SK-N-SH (cell line): ENCODE measurements around the gene APBA3. TPM values are rescaled to one million over a fixed set of nuclear protein-coding genes. Genes with fewer than 3 reads are reported as not detected.

ENCODE experiments used
- CTCF ChIA-PET: fragments of 300-600, 350-600 bp; formaldehyde crosslinking; extraction: SDS; loops from one replicate; lab custom pipeline; 2021; lab: Yijun Ruan, JAX
- POLR2A ChIA-PET: fragments of 350-600 bp; sonication (Branson Sonifier 250); formaldehyde crosslinking; extraction: SDS; loops from one replicate; lab custom pipeline; 2020; ENCODE audit warnings: antibody characterized with exemption, inconsistent platforms; lab: Yijun Ruan, JAX
- DNase-seq: peaks from one replicate; pipeline ENCODE4 v3.0.0; 2012
- H2AFZ ChIP-seq: fragments of 200-600 bp; sonication (generic); 2 replicates; pipeline ENCODE4 v1.8.1; 2016; ENCODE audit warnings: antibody characterized with exemption, mild to moderate bottlenecking, low read depth
- H3F3A ChIP-seq: fragments of 200-600 bp; sonication (generic); replicated peaks from 2 replicates; pipeline ENCODE3; 2016; ENCODE audit warnings: antibody characterized with exemption, mild to moderate bottlenecking; ENCODE audit not compliant: insufficient read depth
- H3K27ac ChIP-seq, 2 experiments: fragments of 200-500 bp in 1 of 2; fragments of 200-600 bp in 1 of 2; sonication (Bioruptor generic) in 1 of 2; sonication (generic), shearing (Covaris generic) in 1 of 2; 2 replicates each; pipeline versions ENCODE4 v1.5.1 to v1.6.1; 2014 to 2016; ENCODE audit warnings: low read depth in 2 of 2, inconsistent platforms in 1 of 2, low read length in 1 of 2, mild to moderate bottlenecking in 1 of 2, mixed read lengths in 1 of 2
- H3K27me3 ChIP-seq: fragments of 200-600 bp; sonication (generic), shearing (Covaris generic); 2 replicates; pipeline ENCODE4 v1.6.1; 2016; ENCODE audit warnings: mixed run types; ENCODE audit not compliant: insufficient read depth
- H3K36me3 ChIP-seq, 2 experiments: fragments of 200-500 bp in 1 of 2; fragments of 200-600 bp in 1 of 2; sonication (Bioruptor generic) in 1 of 2; sonication (generic) in 1 of 2; replicated peaks in 1 of 2; 2 replicates each; pipeline versions ENCODE3 to v1.5.1; 2014 to 2016; ENCODE audit warnings: low read length in 1 of 2, mild to moderate bottlenecking in 1 of 2; ENCODE audit not compliant: insufficient read depth in 2 of 2, control insufficient read depth in 1 of 2
- H3K4me1 ChIP-seq, 2 experiments: fragments of 200-500 bp in 1 of 2; fragments of 200-600 bp in 1 of 2; sonication (Bioruptor generic) in 1 of 2; sonication (generic), shearing (Covaris generic) in 1 of 2; 2 replicates each; pipeline versions ENCODE4 v1.5.1 to v1.6.1; 2014 to 2016; ENCODE audit warnings: low read depth in 1 of 2, low read length in 1 of 2, mixed run types in 1 of 2; ENCODE audit not compliant: insufficient read depth in 2 of 2, control insufficient read depth in 1 of 2
- H3K4me2 ChIP-seq: fragments of 200-600 bp; sonication (generic), shearing (Covaris generic); 2 replicates; pipeline ENCODE4 v1.6.1; 2017; ENCODE audit warnings: mixed run types
- H3K4me3 ChIP-seq, 2 experiments: fragments of 200-500 bp in 1 of 2; fragments of 200-600 bp in 1 of 2; sonication (Bioruptor generic) in 1 of 2; sonication (generic), shearing (Covaris generic) in 1 of 2; 2 replicates each; pipeline versions ENCODE4 v1.5.1 to v1.8.1; 2014 to 2016; ENCODE audit warnings: low read depth in 2 of 2, inconsistent platforms in 1 of 2, low read length in 1 of 2, mild to moderate bottlenecking in 1 of 2, mixed read lengths in 1 of 2, moderate library complexity in 1 of 2
- H3K79me2 ChIP-seq: fragments of 200-600 bp; sonication (generic); 2 replicates; pipeline ENCODE4 v1.8.1; 2017; ENCODE audit warnings: mild to moderate bottlenecking; ENCODE audit not compliant: insufficient read depth
- H3K9ac ChIP-seq: fragments of 200-600 bp; sonication (generic); 2 replicates; pipeline ENCODE4 v1.6.1; 2017; ENCODE audit warnings: mixed run types
- H3K9me2 ChIP-seq: fragments of 200-600 bp; sonication (generic); 2 replicates; pipeline ENCODE4 v1.6.1; 2017; ENCODE audit warnings: mixed run types
- H3K9me3 ChIP-seq: fragments of 200-600 bp; sonication (generic); 2 replicates; pipeline ENCODE4 v1.6.1; 2017; ENCODE audit warnings: mixed run types, mild to moderate bottlenecking, moderate library complexity
- H4K20me1 ChIP-seq: fragments of 200-600 bp; sonication (generic); 2 replicates; pipeline ENCODE4 v1.6.1; 2017; ENCODE audit warnings: mild to moderate bottlenecking, mixed run types; ENCODE audit not compliant: insufficient read depth
- CHD2 ChIP-seq: fragments of 150-350 bp; IDR thresholded peaks from 2 replicates; pipeline ENCODE4 v1.6.1; 2018; ENCODE audit warnings: low read length; ENCODE audit not compliant: partially characterized antibody
- ELF1 ChIP-seq: IDR thresholded peaks from 2 replicates; pipeline ENCODE4 v1.4.0; 2012
- EP300 ChIP-seq, 2 experiments: IDR thresholded peaks; 2 replicates each; pipeline versions ENCODE4 v1.4.0 to v1.6.1; 2012; ENCODE audit warnings: borderline replicate concordance in 1 of 2, low read depth in 1 of 2, low read length in 1 of 2
- FOSL2 ChIP-seq: IDR thresholded peaks from 2 replicates; pipeline ENCODE4 v1.4.0; 2012; ENCODE audit warnings: low read depth, mild to moderate bottlenecking, moderate library complexity, borderline replicate concordance
- FOXM1 ChIP-seq: IDR thresholded peaks from 2 replicates; pipeline ENCODE4 v1.4.0; 2012; ENCODE audit warnings: low read depth, mild to moderate bottlenecking
- GABPA ChIP-seq: IDR thresholded peaks from 2 replicates; pipeline ENCODE4 v1.4.0; 2012; ENCODE audit warnings: low read depth, mild to moderate bottlenecking
- GATA2 ChIP-seq: sonication (generic); formaldehyde crosslinking; IDR thresholded peaks from 2 replicates; pipeline ENCODE4 v1.5.0; 2020; ENCODE audit warnings: mild to moderate bottlenecking, missing genetic modification reagents
- MAX ChIP-seq: IDR thresholded peaks from 2 replicates; pipeline ENCODE4 v1.4.0; 2012; ENCODE audit warnings: low read depth
- MEF2A ChIP-seq: IDR thresholded peaks from 2 replicates; pipeline ENCODE4 v1.4.0; 2012; ENCODE audit warnings: low read depth, borderline replicate concordance
- NFIC ChIP-seq: IDR thresholded peaks from 2 replicates; pipeline ENCODE4 v1.4.0; 2012; ENCODE audit warnings: borderline replicate concordance
- NRF1 ChIP-seq: IDR thresholded peaks from 2 replicates; pipeline ENCODE4 v1.6.1; 2012; ENCODE audit warnings: low read depth, mild to moderate bottlenecking, low read length
- PBX3 ChIP-seq: IDR thresholded peaks from 2 replicates; pipeline ENCODE4; 2012
- POLR2AphosphoS5 ChIP-seq: IDR thresholded peaks from 2 replicates; pipeline ENCODE4 v1.6.1; 2012; ENCODE audit warnings: low read depth, low read length
- RFX5 ChIP-seq: IDR thresholded peaks from 2 replicates; pipeline ENCODE4 v1.6.1; 2012; ENCODE audit warnings: mild to moderate bottlenecking, improper control_type of control experiment, low read length
- TCF12 ChIP-seq: IDR thresholded peaks from 2 replicates; pipeline ENCODE4 v1.4.0; 2012
- YY1 ChIP-seq: IDR thresholded peaks from 2 replicates; pipeline ENCODE4 v1.4.0; 2012; ENCODE audit warnings: low read depth, mild to moderate bottlenecking
- ZBTB33 ChIP-seq: IDR thresholded peaks from 2 replicates; pipeline ENCODE4 v1.4.0; 2012; ENCODE audit warnings: low read depth, borderline replicate concordance
- WGBS: methylation state at CpG from one replicate; pipeline ENCODE4 v1.1.6; 2017; ENCODE audit warnings: low lambda C conversion rate; 5-methylcytosine and 5-hydroxymethylcytosine counted together
- polyA plus RNA-seq, 3 experiments: library from polyadenylated mRNA; depleted of rRNA; stranded (reverse); fragments of >200 nt; gene quantifications; 2 replicates each; pipeline ENCODE4 v1.2.3, GENCODE V29; 2012
- TF ChIP-seq, protein P1 (sequence below): fragments of 150-350 bp; IDR thresholded peaks from 2 replicates; pipeline ENCODE4 v1.6.1; 2016; ENCODE audit warnings: mild to moderate bottlenecking, low read depth, low read length
- TF ChIP-seq, protein P2 (sequence below): IDR thresholded peaks from 2 replicates; pipeline ENCODE4 v1.6.1; 2012; ENCODE audit warnings: mild to moderate bottlenecking, low read depth, low read length, moderate library complexity
- TF ChIP-seq, protein P3 (sequence below): fragments of 150-350 bp; IDR thresholded peaks from 2 replicates; pipeline ENCODE4 v1.6.1; 2017; ENCODE audit warnings: antibody characterized with exemption, low read length, low read depth, borderline replicate concordance

APBA3 gene
- polyA plus RNA-seq, 1 of the 3 experiments (the other 2 are of a cell fraction): 10.6 TPM

- Histone ChIP-seq H3K79me2 (no peaks in the 10 kb centered on the region), H3K9ac (no peak overlapping the region), H2AFZ (no peak overlapping the region), H3K27me3 (peaks cover 15% of the 10 kb centered on the region; the same call in 1 of the 2 replicates), H3K4me1 (peaks cover 0 to 2% of the 10 kb centered on the region in 2 experiments; a peak in 1 of 4 replicates), H3K9me2 (no peaks in the 10 kb centered on the region), H3K9me3 (no peaks in the 10 kb centered on the region), H3K4me3 (no peak overlapping the region), H3K36me3 (no peaks in the 10 kb centered on the region), H4K20me1 (no peaks in the 10 kb centered on the region), H3F3A (peaks cover 7% of the 10 kb centered on the region), H3K27ac (no peak overlapping the region), H3K4me2 (no peak overlapping the region)
- ChIA-PET POLR2A (no interaction called here), CTCF (interaction anchor here (1.5 kb wide), 1 partner anchor 16 kb away, joined by 4 read pairs; no protein-coding TSS in a partner anchor)
- no peak for TF ChIP-seq TCF12
- no peak for TF ChIP-seq CHD2
- TF ChIP-seq GATA2 (CRISPR knock-in tag): no peak
- TF ChIP-seq, protein P1, sequence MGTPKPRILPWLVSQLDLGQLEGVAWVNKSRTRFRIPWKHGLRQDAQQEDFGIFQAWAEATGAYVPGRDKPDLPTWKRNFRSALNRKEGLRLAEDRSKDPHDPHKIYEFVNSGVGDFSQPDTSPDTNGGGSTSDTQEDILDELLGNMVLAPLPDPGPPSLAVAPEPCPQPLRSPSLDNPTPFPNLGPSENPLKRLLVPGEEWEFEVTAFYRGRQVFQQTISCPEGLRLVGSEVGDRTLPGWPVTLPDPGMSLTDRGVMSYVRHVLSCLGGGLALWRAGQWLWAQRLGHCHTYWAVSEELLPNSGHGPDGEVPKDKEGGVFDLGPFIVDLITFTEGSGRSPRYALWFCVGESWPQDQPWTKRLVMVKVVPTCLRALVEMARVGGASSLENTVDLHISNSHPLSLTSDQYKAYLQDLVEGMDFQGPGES: no peak
- TF ChIP-seq ELF1: no peak
- no peak for TF ChIP-seq ZBTB33
- TF ChIP-seq, protein P2, sequence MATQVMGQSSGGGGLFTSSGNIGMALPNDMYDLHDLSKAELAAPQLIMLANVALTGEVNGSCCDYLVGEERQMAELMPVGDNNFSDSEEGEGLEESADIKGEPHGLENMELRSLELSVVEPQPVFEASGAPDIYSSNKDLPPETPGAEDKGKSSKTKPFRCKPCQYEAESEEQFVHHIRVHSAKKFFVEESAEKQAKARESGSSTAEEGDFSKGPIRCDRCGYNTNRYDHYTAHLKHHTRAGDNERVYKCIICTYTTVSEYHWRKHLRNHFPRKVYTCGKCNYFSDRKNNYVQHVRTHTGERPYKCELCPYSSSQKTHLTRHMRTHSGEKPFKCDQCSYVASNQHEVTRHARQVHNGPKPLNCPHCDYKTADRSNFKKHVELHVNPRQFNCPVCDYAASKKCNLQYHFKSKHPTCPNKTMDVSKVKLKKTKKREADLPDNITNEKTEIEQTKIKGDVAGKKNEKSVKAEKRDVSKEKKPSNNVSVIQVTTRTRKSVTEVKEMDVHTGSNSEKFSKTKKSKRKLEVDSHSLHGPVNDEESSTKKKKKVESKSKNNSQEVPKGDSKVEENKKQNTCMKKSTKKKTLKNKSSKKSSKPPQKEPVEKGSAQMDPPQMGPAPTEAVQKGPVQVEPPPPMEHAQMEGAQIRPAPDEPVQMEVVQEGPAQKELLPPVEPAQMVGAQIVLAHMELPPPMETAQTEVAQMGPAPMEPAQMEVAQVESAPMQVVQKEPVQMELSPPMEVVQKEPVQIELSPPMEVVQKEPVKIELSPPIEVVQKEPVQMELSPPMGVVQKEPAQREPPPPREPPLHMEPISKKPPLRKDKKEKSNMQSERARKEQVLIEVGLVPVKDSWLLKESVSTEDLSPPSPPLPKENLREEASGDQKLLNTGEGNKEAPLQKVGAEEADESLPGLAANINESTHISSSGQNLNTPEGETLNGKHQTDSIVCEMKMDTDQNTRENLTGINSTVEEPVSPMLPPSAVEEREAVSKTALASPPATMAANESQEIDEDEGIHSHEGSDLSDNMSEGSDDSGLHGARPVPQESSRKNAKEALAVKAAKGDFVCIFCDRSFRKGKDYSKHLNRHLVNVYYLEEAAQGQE: no peak
- TF ChIP-seq MAX: no peak
- TF ChIP-seq PBX3: no peak
- TF ChIP-seq NRF1: no peak
- TF ChIP-seq YY1: no peak
- no peak for TF ChIP-seq GABPA
- no peak for TF ChIP-seq POLR2AphosphoS5
- no peak for TF ChIP-seq EP300 (IDR thresholded peaks at IDR 0.05; ENCODE audit: borderline replicate concordance in 1 of 2, low read depth in 1 of 2, low read length in 1 of 2)
- no peak for TF ChIP-seq FOSL2
- TF ChIP-seq FOXM1: no peak
- TF ChIP-seq MEF2A: no peak
- TF ChIP-seq NFIC: no peak
- TF ChIP-seq, protein P3, sequence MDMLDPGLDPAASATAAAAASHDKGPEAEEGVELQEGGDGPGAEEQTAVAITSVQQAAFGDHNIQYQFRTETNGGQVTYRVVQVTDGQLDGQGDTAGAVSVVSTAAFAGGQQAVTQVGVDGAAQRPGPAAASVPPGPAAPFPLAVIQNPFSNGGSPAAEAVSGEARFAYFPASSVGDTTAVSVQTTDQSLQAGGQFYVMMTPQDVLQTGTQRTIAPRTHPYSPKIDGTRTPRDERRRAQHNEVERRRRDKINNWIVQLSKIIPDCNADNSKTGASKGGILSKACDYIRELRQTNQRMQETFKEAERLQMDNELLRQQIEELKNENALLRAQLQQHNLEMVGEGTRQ: no peak
- no peak for TF ChIP-seq RFX5
- DNase-seq: no peak
- WGBS: 80% methylated on average over 26 of the region's 29 CpGs
These were observed 44.4 kb upstream of the APBA3 start for GRCh38 chr19:3805859-3806258.
